HEK293 (cell line): Measurements from ENCODE around the gene LRP1-AS.

Experiments
- CTCF ChIA-PET: fragments of 350-600 bp; formaldehyde crosslinking; extraction: SDS; loops from one replicate; lab custom pipeline; 2021; ENCODE audit warnings: antibody characterized with exemption; lab: Yijun Ruan, JAX
- POLR2A ChIA-PET: fragments of 300-600 bp; formaldehyde crosslinking; extraction: SDS; loops from one replicate; lab custom pipeline; 2020; ENCODE audit warnings: antibody characterized with exemption, inconsistent platforms; lab: Yijun Ruan, JAX
- H3K27ac ChIP-seq: fragments of 200-500 bp; sonication (Bioruptor generic); 2 replicates; pipeline ENCODE4 v1.5.1; 2014; ENCODE audit warnings: low read depth, low read length, control low read depth, inconsistent platforms; ENCODE audit errors: extremely low read depth
- H3K36me3 ChIP-seq, 2 experiments: fragments of 200-500 bp in 1 of 2; sonication (Bioruptor generic) in 1 of 2; 1 replicate in 1 of 2; 2 replicates in 1 of 2; pipeline ENCODE4 v1.5.1; 2014 to 2017; ENCODE audit warnings: inconsistent platforms in 2 of 2, low read length in 2 of 2; ENCODE audit not compliant: control insufficient read depth in 2 of 2, insufficient read depth in 1 of 2
- H3K4me1 ChIP-seq: fragments of 200-500 bp; sonication (Bioruptor generic); 2 replicates; pipeline ENCODE4 v1.5.1; 2014; ENCODE audit warnings: mild to moderate bottlenecking, low read length, inconsistent platforms; ENCODE audit not compliant: control insufficient read depth, insufficient read depth
- H3K4me3 ChIP-seq: 2 replicates; pipeline ENCODE4 v1.5.1; 2011; ENCODE audit warnings: low read depth, mild to moderate bottlenecking, control low read depth, low read length, moderate library complexity
- H3K9me3 ChIP-seq: fragments of 200-500 bp; sonication (Bioruptor generic); 2 replicates; pipeline ENCODE4 v1.5.1; 2014; ENCODE audit warnings: low read depth, low read length, inconsistent platforms; ENCODE audit not compliant: control insufficient read depth, insufficient read depth
- TCF7L2 ChIP-seq: IDR thresholded peaks from 2 replicates; pipeline ENCODE4 v1.6.1; 2011; ENCODE audit warnings: low read depth, mild to moderate bottlenecking, inconsistent platforms, low read length, moderate library complexity, borderline replicate concordance
- ZBTB17 ChIP-seq: fragments of 450-650 bp; formaldehyde crosslinking; IDR thresholded peaks from 2 replicates; pipeline ENCODE4 v1.5.1; 2016; ENCODE audit warnings: missing biosample characterization, missing genetic modification characterization
- ZBTB21 ChIP-seq: fragments of 450-650 bp; formaldehyde crosslinking; IDR thresholded peaks from 2 replicates; pipeline ENCODE4 v1.5.1; 2017; ENCODE audit warnings: missing biosample characterization, missing genetic modification characterization
- ZBTB8A ChIP-seq: fragments of 450-650 bp; formaldehyde crosslinking; IDR thresholded peaks from 2 replicates; pipeline ENCODE4 v1.5.1; 2016; ENCODE audit warnings: missing biosample characterization, missing genetic modification characterization
- ZNF112 ChIP-seq: fragments of 450-650 bp; formaldehyde crosslinking; IDR thresholded peaks from 2 replicates; pipeline ENCODE4 v1.5.0; 2017; ENCODE audit warnings: missing biosample characterization, missing genetic modification characterization
- ZNF138 ChIP-seq: fragments of 450-650 bp; formaldehyde crosslinking; IDR thresholded peaks from 2 replicates; pipeline ENCODE4 v1.5.1; 2016; ENCODE audit warnings: missing biosample characterization, missing genetic modification characterization, borderline replicate concordance
- ZNF157 ChIP-seq: fragments of 450-650 bp; formaldehyde crosslinking; IDR thresholded peaks from 2 replicates; pipeline ENCODE4 v1.5.1; 2016; ENCODE audit warnings: missing biosample characterization, missing genetic modification characterization
- ZNF2 ChIP-seq: fragments of 450-650 bp; formaldehyde crosslinking; IDR thresholded peaks from 2 replicates; pipeline ENCODE4 v1.5.1; 2016; ENCODE audit warnings: missing biosample characterization, missing genetic modification characterization
- ZNF292 ChIP-seq: fragments of 450-650 bp; formaldehyde crosslinking; IDR thresholded peaks from 2 replicates; pipeline ENCODE4 v1.5.1; 2016; ENCODE audit warnings: low read depth, missing biosample characterization, missing genetic modification characterization, borderline replicate concordance
- ZNF416 ChIP-seq: fragments of 450-650 bp; formaldehyde crosslinking; IDR thresholded peaks from 2 replicates; pipeline ENCODE4 v1.5.1; 2016; ENCODE audit warnings: missing biosample characterization, missing genetic modification characterization
- ZNF518A ChIP-seq: fragments of 450-650 bp; formaldehyde crosslinking; conservative IDR thresholded peaks from 2 replicates; pipeline ENCODE4 v1.5.1; 2016; ENCODE audit warnings: low read depth, missing biosample characterization, missing genetic modification characterization
- ZNF558 ChIP-seq: fragments of 450-650 bp; formaldehyde crosslinking; IDR thresholded peaks from 2 replicates; pipeline ENCODE4 v1.5.1; 2016; ENCODE audit warnings: missing biosample characterization, missing genetic modification characterization
- ZNF654 ChIP-seq: fragments of 450-650 bp; formaldehyde crosslinking; IDR thresholded peaks from 2 replicates; pipeline ENCODE4 v1.5.1; 2016; ENCODE audit warnings: low read depth, missing biosample characterization, missing genetic modification characterization
- ZNF701 ChIP-seq: fragments of 450-650 bp; formaldehyde crosslinking; IDR thresholded peaks from 2 replicates; pipeline ENCODE4 v1.5.1; 2016; ENCODE audit warnings: missing biosample characterization, missing genetic modification characterization
- ZNF792 ChIP-seq: fragments of 450-650 bp; formaldehyde crosslinking; IDR thresholded peaks from 2 replicates; pipeline ENCODE4 v1.5.1; 2016; ENCODE audit warnings: missing biosample characterization, missing genetic modification characterization
- ZNF843 ChIP-seq: fragments of 450-650 bp; formaldehyde crosslinking; IDR thresholded peaks from 2 replicates; pipeline ENCODE4 v1.5.1; 2016; ENCODE audit warnings: missing biosample characterization, missing genetic modification characterization

LRP1-AS gene

GRCh38 chr12:57154804-57155434, 7.5 kb upstream of the LRP1-AS start:
- H3K4me3 ChIP-seq: no peak overlapping the region
- no peak overlapping the region for H3K27ac ChIP-seq
- POLR2A ChIA-PET: no interaction called here
- no peaks in the 10 kb centered on the region for H3K9me3 ChIP-seq
- no peak for TF ChIP-seq ZNF112 (tag by site-specific recombination)
- no peak for TF ChIP-seq ZNF558 (tag by site-specific recombination)
- no peak for TF ChIP-seq ZNF2 (tag by site-specific recombination)
- TF ChIP-seq ZBTB21: no peak
- TF ChIP-seq ZBTB17: no peak
- TF ChIP-seq, all 188 proteins: peak for 0
- CTCF ChIA-PET: interaction anchor here (1.0 kb wide), 2 partner anchors 18 to 31 kb away, joined by 3 to 5 read pairs; no protein-coding TSS in a partner anchor
- Histone ChIP-seq H3K36me3 (peaks cover 0 to 89% of the 10 kb centered on the region in 2 experiments; a peak in 1 of 3 replicates), H3K4me1 (no peaks in the 10 kb centered on the region)

DNA sequence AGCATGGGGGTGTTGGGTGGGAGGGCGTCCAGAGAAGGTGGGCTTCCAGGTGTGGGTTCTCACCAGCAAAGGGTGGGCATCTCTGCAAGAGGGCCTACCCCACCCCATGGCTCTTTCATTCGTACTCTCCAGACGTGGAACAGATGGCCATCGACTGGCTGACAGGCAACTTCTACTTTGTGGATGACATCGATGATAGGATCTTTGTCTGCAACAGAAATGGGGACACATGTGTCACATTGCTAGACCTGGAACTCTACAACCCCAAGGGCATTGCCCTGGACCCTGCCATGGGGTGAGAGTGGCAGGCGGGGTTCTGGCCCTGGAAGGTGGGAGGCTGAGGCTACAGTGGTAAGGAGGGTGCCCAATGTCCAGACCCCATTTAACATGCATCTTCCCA, 6.7 kb upstream of the LRP1-AS start:
- Histone ChIP-seq H3K9me3 (no peaks in the 10 kb centered on the region), H3K4me1 (no peaks in the 10 kb centered on the region), H3K4me3 (no peak overlapping the region), H3K36me3 (peaks cover 0 to 89% of the 10 kb centered on the region in 2 experiments; a peak in 1 of 3 replicates), H3K27ac (no peak overlapping the region)
- no peak for TF ChIP-seq ZNF843 (tag by site-specific recombination)
- no peak for TF ChIP-seq ZNF518A (tag by site-specific recombination)
- TF ChIP-seq ZNF292 (tag by site-specific recombination): no peak
- ChIA-PET POLR2A (no interaction called here), CTCF (interaction anchor here (0.6 to 1.1 kb wide), 4 partner anchors 19 to 226 kb away, joined by 3 to 4 read pairs (median 3); no protein-coding TSS in a partner anchor)

- CTCF ChIA-PET: interaction anchor here (0.6 to 1.1 kb wide), 3 partner anchors 23 to 225 kb away, joined by 3 to 4 read pairs (median 3); no protein-coding TSS in a partner anchor
- H3K27ac ChIP-seq: no peak overlapping the region
- no peaks in the 10 kb centered on the region for H3K4me1 ChIP-seq
- peaks cover 0 to 88% of the 10 kb centered on the region in 2 experiments; a peak in 1 of 3 replicates for H3K36me3 ChIP-seq
- TF ChIP-seq ZNF701 (tag by site-specific recombination) (no peak), ZNF157 (tag by site-specific recombination) (no peak), TCF7L2 (no peak), ZNF138 (no peak), ZNF792 (tag by site-specific recombination) (no peak), ZNF416 (tag by site-specific recombination) (no peak), ZBTB8A (tag by site-specific recombination) (no peak), ZNF654 (tag by site-specific recombination) (no peak)
- TF ChIP-seq, all 188 proteins: peak for 0
- no peak overlapping the region for H3K4me3 ChIP-seq
- no peaks in the 10 kb centered on the region for H3K9me3 ChIP-seq
- POLR2A ChIA-PET: no interaction called here
Measured at GRCh38 chr12:57153415-57153997, 6.1 kb upstream of the LRP1-AS start.
